HG02610 (cell line): Measurements from ENCODE around the gene APP.

Source experiments
- ATAC-seq: cut with Tn5 transposase; IDR thresholded peaks from one replicate; pipeline ENCODE4 v1.9.1; 2021; ENCODE audit warnings: mild to moderate bottlenecking, moderate library complexity; ENCODE audit not compliant: unreplicated experiment

Gene APP

GRCh38 chr21:26170471-26171257, at the start of gene APP:
Gene APP (minus strand): TSS chr21:26170770. CDS start chr21:26170620, 150 bp downstream.
- peak; percentile 72 for ATAC-seq

DNA sequence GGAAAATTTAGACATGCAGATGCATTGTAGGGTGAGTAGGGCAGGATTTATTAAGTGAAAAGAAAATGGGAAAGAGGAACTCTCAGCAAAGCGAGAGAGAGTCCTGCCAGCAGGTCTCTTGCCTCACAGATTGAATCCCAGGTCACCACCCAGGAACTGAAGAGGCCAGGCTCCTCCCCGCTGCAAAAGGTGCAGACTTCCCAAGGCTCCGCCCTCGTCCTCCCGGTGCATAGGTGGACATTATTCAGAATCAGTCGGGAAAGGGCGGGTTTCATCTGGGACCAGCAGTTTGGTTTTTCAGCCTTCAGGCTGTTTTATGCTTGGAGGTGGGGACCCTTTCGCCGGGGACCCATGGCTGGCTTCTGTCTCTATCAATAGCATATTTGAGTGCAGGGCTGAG, 41.6 kb upstream of the APP start:
- ATAC-seq, result no peak

DNA sequence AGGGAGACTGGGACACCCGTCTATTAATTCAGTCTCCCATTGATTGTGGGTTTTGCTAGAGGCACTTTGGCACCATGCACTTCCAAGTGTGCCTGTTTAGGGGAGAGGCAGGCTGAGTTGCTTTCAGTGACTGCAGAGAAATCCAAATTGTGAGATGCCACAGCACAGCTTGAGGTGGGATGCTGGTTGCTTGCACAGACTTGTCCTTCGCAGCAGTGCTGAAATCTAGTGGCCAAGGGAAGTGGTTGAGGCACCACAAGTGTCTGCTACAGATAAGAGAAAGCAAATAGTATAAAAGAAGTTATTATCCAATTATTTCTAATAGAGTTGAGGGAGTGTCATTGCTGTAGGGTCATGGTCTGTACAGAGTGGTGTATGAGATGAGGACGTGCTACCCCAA, 40.0 kb upstream of the APP start:
- ATAC-seq, result no peak

DNA sequence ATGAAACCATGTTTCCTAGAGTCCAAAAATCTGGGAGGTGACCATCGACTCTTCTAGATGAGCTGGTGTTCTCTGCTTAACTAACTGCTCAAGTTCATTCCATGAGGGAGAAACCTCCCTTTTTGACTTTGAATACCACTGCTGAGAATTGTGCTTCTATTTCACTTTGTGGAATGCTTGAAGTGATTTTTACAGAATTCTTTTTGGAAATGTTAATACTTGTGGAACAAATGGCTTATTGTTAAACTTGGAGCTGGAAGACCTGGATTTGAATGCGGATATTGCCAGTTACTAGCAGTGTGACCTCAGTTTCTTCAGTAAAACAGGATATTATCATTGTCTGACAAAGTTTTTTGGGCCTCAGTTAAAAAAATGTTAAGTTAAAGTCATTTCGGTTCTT, 36.5 kb upstream of the APP start:
- no peak for ATAC-seq

GRCh38 chr21:26199456-26199855, 28.9 kb upstream of the APP start:
- ATAC-seq, result no peak

GRCh38 chr21:26195708-26196107, 25.1 kb upstream of the APP start:
- ATAC-seq, result no peak

- no peak for ATAC-seq
Measured at GRCh38 chr21:26194811-26195251, 24.3 kb upstream of the APP start.

GRCh38 chr21:26194326-26194725, 23.8 kb upstream of the APP start:
- no peak for ATAC-seq

- no peak for ATAC-seq
Measured at GRCh38 chr21:26191609-26192008, 21.0 kb upstream of the APP start.

- no peak for ATAC-seq
Measured at GRCh38 chr21:26188422-26188821, 17.9 kb upstream of the APP start.

DNA sequence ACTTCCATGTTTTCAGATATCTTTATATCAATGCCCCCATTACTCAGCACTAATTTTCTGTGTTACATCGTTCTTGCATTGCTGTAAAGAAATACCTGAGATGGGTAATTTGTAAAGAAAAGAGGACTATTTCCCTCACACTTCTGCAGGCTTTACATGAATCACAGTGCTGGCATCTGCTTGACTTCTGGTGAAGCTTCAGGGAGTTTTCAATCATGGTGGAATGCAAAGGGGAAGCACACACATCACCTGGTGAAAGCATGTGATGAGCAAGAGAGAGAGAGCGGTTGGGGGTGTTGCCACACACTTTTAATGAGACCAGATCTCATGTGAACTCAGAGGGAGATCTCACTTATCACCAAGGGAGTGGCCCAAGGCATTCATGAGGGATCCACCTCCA, 14.9 kb upstream of the APP start:
- ATAC-seq, result no peak

DNA sequence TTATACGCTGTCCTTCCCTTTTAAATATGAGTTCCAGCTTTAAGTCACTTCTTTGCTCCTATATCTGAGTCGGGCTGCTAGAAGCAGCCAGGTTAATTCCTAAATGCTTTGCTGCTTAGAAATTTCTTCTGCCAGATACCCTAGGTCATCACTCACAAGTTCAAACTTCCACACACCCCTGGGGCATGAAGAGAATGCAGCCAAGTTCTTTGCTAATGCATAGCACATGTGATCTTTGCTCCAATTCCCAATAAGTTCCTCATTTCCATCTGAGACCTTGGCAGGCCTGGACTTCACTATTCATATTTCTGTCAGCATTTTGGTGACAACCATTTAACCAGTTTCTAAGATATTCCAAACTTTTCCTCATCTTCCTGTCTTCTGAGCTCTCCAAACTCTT, 14.5 kb upstream of the APP start:
- ATAC-seq, result no peak

GRCh38 chr21:26179501-26179900, 8.9 kb upstream of the APP start:
- no peak for ATAC-seq

- peak; percentile 95 for ATAC-seq
Measured at GRCh38 chr21:26177746-26178426, 7.3 kb upstream of the APP start.

DNA sequence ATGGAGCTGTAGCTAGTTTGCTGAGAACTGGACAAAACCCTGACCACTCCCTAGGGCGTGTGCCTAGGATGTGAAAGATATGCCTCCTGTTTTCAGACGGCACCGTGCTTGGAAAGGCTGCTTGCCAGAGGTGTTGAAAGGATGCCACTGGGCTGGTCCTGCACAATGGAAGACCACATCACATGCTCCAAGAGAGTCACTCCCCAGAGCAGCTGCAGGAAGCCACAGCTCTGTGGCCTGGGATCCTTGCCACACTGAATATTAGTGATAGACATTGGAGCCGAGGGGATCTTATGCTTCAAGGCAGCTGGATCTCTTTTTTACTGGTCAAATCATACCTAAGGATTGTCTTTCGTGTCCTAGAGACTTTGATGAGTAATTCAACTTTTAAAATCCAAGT, 6.6 kb upstream of the APP start:
- no peak for ATAC-seq

GRCh38 chr21:26171258-26172100, 909 bp upstream of the APP start:
- no peak for ATAC-seq

DNA sequence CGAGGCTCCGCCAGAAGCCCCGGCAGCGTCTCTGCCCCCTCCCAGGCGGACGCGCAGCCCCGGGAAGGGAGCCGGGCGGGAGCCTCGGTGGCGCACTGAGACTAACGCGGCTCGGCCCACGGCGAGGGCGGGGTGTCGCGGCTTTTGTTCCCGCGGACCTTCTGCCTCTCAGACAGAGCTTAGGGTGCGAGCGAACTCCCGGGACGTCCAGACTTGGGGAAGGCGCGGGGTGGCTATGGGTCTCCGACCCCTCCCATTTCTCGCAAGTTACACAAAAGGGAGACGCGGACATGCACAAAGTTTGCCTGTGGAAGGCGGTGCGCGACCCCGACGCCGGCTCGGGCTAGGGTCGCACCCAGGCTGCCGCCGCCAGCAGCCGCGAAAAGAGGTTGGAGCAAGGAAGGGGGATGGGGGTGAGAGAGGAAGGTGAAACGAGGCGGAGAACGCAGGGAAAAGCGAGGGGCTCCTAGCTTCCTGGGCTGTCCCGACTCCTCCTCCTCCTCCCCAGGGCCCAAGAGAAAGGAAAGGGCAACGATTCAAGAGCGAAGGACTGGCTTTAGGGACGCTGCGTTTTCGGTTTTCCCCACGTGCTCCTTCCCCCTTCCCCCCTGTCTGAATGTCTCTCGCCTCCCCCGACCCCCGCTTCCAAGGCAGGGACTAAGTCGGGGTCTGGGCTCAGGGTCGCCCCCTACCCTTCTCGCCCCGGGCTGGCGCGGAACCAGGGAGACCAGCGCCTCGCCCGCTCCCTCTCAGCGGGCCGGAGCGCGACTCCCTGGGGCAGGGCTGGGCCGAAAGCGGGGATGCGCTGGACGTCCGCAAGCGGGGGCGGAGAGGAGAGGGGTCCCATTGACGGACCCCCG, 729 bp downstream of the APP start:
- peak; percentile 36 for ATAC-seq

- peak; percentile 68 for ATAC-seq
Measured at GRCh38 chr21:26169061-26169610, 1.4 kb downstream of the APP start.

DNA sequence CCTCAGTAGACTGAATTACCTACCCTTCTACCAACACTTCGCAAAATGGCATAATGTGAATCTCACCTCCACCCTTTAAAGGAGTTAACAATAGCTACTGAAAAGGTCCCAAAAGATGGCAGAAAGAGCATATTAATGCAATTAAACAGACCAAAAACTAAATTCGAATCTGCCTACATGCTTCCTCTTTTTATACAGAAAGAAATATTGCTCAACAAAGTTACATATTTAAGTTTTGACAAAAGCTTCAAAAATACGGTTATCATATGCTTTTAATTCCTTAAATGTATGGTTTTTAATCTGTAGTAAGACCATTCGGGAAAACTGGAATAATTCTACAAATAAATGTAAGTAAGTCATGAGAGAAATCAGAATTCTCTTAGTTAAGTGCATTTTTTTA, 2.2 kb downstream of the APP start:
- no peak for ATAC-seq

GRCh38 chr21:26167593-26167992, 3.0 kb downstream of the APP start:
- ATAC-seq, result no peak
